CD4-positive, alpha-beta T cell (primary cell): ENCODE data around the gene RAET1L. TPM values are rescaled to one million over a fixed set of nuclear protein-coding genes. Genes with fewer than 3 reads are reported as not detected.

Source experiments
- ATAC-seq: fragments of 200-7000 bp; cut with Tn5 transposase; one replicate; pipeline ENCODE4 v1.10.0; 2022; ENCODE audit warnings: mild to moderate bottlenecking; ENCODE audit not compliant: poor library complexity
- CTCF ChIA-PET: fragments of 350-600 bp; sonication (Branson Sonifier 250); formaldehyde crosslinking; loops from one replicate; lab custom pipeline; 2021; ENCODE audit warnings: antibody characterized with exemption, inconsistent platforms; lab: Charles Lee
- POLR2A ChIA-PET: fragments of 350-600 bp; sonication (Branson Sonifier 250); formaldehyde crosslinking; loops from one replicate; lab custom pipeline; 2021; ENCODE audit warnings: antibody characterized with exemption, inconsistent platforms; lab: Charles Lee
- DNase-seq, 14 experiments: peaks; one replicate each; pipeline ENCODE4 v3.0.0-alpha.2; 2013 to 2020; ENCODE audit warnings: mixed read lengths in 2 of 14
- H3K27ac ChIP-seq, 2 donors: one replicate each; pipeline versions ENCODE4 v1.5.1 to v1.7.0; 2013; ENCODE audit warnings: low read length in 2 of 2, low read depth in 1 of 2, mild to moderate bottlenecking in 1 of 2
- H3K27me3 ChIP-seq, 2 experiments: 1 replicate in 1 of 2; 2 replicates in 1 of 2; pipeline versions ENCODE4 v1.6.1 to v1.7.0; 2013; ENCODE audit warnings: low read length in 2 of 2, control low read depth in 1 of 2, mild to moderate bottlenecking in 1 of 2, moderate library complexity in 1 of 2; ENCODE audit not compliant: insufficient read depth in 2 of 2, control insufficient read depth in 1 of 2
- H3K36me3 ChIP-seq: one replicate; pipeline ENCODE4 v1.6.1; 2013; ENCODE audit warnings: low read length, control low read depth; ENCODE audit not compliant: insufficient read depth
- H3K4me1 ChIP-seq: one replicate; pipeline ENCODE4 v1.6.1; 2013; ENCODE audit warnings: low read length, control low read depth; ENCODE audit not compliant: insufficient read depth
- H3K4me3 ChIP-seq: one replicate; pipeline ENCODE4 v1.5.1; 2013; ENCODE audit warnings: mild to moderate bottlenecking, low read length, moderate library complexity
- H3K9me3 ChIP-seq, 2 experiments: 1 replicate in 1 of 2; 2 replicates in 1 of 2; pipeline versions ENCODE4 v1.6.1 to v1.7.0; 2013; ENCODE audit warnings: low read length in 2 of 2, mild to moderate bottlenecking in 2 of 2, control low read depth in 1 of 2, moderate library complexity in 1 of 2; ENCODE audit not compliant: control insufficient read depth in 1 of 2, insufficient read depth in 1 of 2
- H3K27ac Mint-ChIP-seq: one replicate; pipeline ENCODE4 v1.8.0; 2020; ENCODE audit warnings: mixed read lengths
- H3K27me3 Mint-ChIP-seq: one replicate; pipeline ENCODE4 v1.8.0; 2021; ENCODE audit warnings: mixed read lengths
- H3K36me3 Mint-ChIP-seq: one replicate; pipeline ENCODE4 v1.8.0; 2021; ENCODE audit warnings: low read depth, mixed read lengths
- H3K4me1 Mint-ChIP-seq: one replicate; pipeline ENCODE4 v1.8.0; 2021; ENCODE audit warnings: low read depth, mixed read lengths
- H3K4me3 Mint-ChIP-seq: one replicate; pipeline ENCODE4 v1.8.0; 2020; ENCODE audit warnings: mild to moderate bottlenecking, mixed read lengths
- H3K9me3 Mint-ChIP-seq: one replicate; pipeline ENCODE4 v1.8.0; 2020; ENCODE audit warnings: mixed read lengths
- intact Hi-C, 2 experiments: fragments of 100-400 bp; cut with DNase I in 1 of 2; cut with micrococcal nuclease in 1 of 2; formaldehyde crosslinking; loops; one replicate each; pipeline versions ENCODE4 v1.15.1 to v1.9.0; 2023 to 2025; cut with DNase I, micrococcal nuclease
- total RNA-seq, 174 experiments: library from RNA in 2 of 174; stranded (reverse) in 2 of 174; gene quantifications; one replicate each; pipeline ENCODE4 v1.2.3 and lab custom pipeline; 2021 to 2026
- TF ChIP-seq, protein P1 (sequence below): fragments of 200-600 bp; IDR thresholded peaks from one replicate; pipeline ENCODE4 v1.8.0; 2022; ENCODE audit warnings: antibody characterized with exemption, mild to moderate bottlenecking

The RAET1L gene
- total RNA-seq, 2 experiments from 2014 or later: not detected

- H3K4me1 ChIP-seq: no peaks in the 10 kb centered on the region
- Mint-ChIP-seq H3K27me3 (peaks cover 80% of the 10 kb centered on the region), H3K4me3 (no peak overlapping the region), H3K36me3 (no peaks in the 10 kb centered on the region), H3K9me3 (no peaks in the 10 kb centered on the region), H3K4me1 (peaks cover 6% of the 10 kb centered on the region), H3K27ac (no peak overlapping the region)
- H3K9me3 ChIP-seq: no peaks in the 10 kb centered on the region
- ATAC-seq: no peak
- no peak overlapping the region for H3K27ac ChIP-seq
- ChIA-PET CTCF (no interaction called here), POLR2A (no interaction called here)
- intact Hi-C loops: no loop called here
- no peaks in the 10 kb centered on the region for H3K36me3 ChIP-seq
- H3K4me3 ChIP-seq: no peak overlapping the region
- DNase-seq: no peak
- H3K27me3 ChIP-seq: peaks cover 19 to 25% of the 10 kb centered on the region in 2 experiments
- TF ChIP-seq, protein P1, sequence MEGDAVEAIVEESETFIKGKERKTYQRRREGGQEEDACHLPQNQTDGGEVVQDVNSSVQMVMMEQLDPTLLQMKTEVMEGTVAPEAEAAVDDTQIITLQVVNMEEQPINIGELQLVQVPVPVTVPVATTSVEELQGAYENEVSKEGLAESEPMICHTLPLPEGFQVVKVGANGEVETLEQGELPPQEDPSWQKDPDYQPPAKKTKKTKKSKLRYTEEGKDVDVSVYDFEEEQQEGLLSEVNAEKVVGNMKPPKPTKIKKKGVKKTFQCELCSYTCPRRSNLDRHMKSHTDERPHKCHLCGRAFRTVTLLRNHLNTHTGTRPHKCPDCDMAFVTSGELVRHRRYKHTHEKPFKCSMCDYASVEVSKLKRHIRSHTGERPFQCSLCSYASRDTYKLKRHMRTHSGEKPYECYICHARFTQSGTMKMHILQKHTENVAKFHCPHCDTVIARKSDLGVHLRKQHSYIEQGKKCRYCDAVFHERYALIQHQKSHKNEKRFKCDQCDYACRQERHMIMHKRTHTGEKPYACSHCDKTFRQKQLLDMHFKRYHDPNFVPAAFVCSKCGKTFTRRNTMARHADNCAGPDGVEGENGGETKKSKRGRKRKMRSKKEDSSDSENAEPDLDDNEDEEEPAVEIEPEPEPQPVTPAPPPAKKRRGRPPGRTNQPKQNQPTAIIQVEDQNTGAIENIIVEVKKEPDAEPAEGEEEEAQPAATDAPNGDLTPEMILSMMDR: no peak
Measured at GRCh38 chr6:150043501-150044412, 18.4 kb upstream of the RAET1L start.

DNA sequence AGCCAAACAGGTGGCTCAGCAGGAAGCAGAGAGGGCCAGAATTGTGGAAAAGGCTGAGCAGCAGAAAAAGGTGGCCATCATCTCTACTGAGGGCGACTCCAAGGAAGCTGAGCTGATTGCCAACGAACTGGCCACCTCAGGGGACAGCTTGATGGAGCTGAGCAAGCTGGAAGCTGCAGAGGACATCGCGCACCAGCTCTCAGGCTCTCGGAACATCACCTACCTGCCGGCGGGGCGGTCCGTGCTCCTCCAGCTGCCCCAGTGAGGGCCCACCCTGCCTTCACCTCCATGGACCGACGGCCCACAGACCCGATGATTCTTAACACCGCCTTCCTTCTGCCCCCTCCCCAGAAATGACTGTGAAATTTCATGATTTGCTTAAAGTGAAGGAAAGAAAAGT, 17.8 kb upstream of the RAET1L start:
- H3K4me1 ChIP-seq: peaks cover 4% of the 10 kb centered on the region
- intact Hi-C loops: no loop called here
- Mint-ChIP-seq H3K27ac (no peak overlapping the region), H3K4me1 (peaks cover 3% of the 10 kb centered on the region), H3K4me3 (no peak overlapping the region), H3K27me3 (peaks cover 82% of the 10 kb centered on the region), H3K9me3 (no peaks in the 10 kb centered on the region), H3K36me3 (no peaks in the 10 kb centered on the region)
- no peak overlapping the region for H3K27ac ChIP-seq
- ChIA-PET CTCF (no interaction called here), POLR2A (no interaction called here)
- H3K9me3 ChIP-seq: no peaks in the 10 kb centered on the region
- ATAC-seq (no peak), DNase-seq (no peak)
- H3K36me3 ChIP-seq: no peaks in the 10 kb centered on the region
- peaks cover 26 to 31% of the 10 kb centered on the region in 2 experiments for H3K27me3 ChIP-seq
- no peak overlapping the region for H3K4me3 ChIP-seq
- TF ChIP-seq, protein P1: no peak

- CTCF ChIA-PET: interaction anchor here (0.6 kb wide), 1 partner anchor 235 kb away, joined by 4 read pairs; no protein-coding TSS in a partner anchor
- no peak for DNase-seq
- intact Hi-C loops: no loop called here
- Histone ChIP-seq H3K4me3 (no peak overlapping the region), H3K9me3 (no peaks in the 10 kb centered on the region), H3K27me3 (peaks cover 45 to 65% of the 10 kb centered on the region in 2 experiments), H3K4me1 (peaks cover 16% of the 10 kb centered on the region), H3K36me3 (no peaks in the 10 kb centered on the region), H3K27ac (no peak overlapping the region)
- no peaks in the 10 kb centered on the region for H3K9me3 Mint-ChIP-seq
- TF ChIP-seq, protein P1: no peak
- no peaks in the 10 kb centered on the region for H3K36me3 Mint-ChIP-seq
- no peak for ATAC-seq
- H3K27me3 Mint-ChIP-seq: peaks cover 88% of the 10 kb centered on the region
- no peak overlapping the region for H3K4me3 Mint-ChIP-seq
- POLR2A ChIA-PET: no interaction called here
- no peak overlapping the region for H3K27ac Mint-ChIP-seq
- H3K4me1 Mint-ChIP-seq: peaks cover 9% of the 10 kb centered on the region
Measured at GRCh38 chr6:150038202-150039062, 13.1 kb upstream of the RAET1L start.
